ACHN (cell line): ENCODE measurements around the gene EVX2.

ENCODE experiments used
- DNase-seq: peaks from one replicate; pipeline ENCODE4 v3.0.0-alpha.2; 2015
- in situ Hi-C: cut with HindIII; loops from 2 replicates; pipeline ENCODE4 v1.10.0; 2017; ENCODE audit warnings: low sequenced_read_pairs, low pct_ligation_motif_present, low pct_unique_long_range_greater_than_20kb

Gene EVX2

GRCh38 chr2:176083796-176084261 lies at the start of gene EVX2:
TSS of gene EVX2 (minus strand) at chr2:176083962. CDS start at chr2:176083776, 186 bp downstream.
- DNase-seq = no peak
- in situ Hi-C loops = no loop called here

GRCh38 chr2:176133389-176133788 lies 49.6 kb upstream of the EVX2 start:
- in situ Hi-C loops = loop anchor here (25.0 kb wide), 2 partner anchors 304 to 529 kb away; no protein-coding TSS in a partner anchor
- no peak for DNase-seq

GRCh38 chr2:176132205-176133171 lies 48.7 kb upstream of the EVX2 start:
- peak; percentile 51 for DNase-seq
- in situ Hi-C loops = loop anchor here (25.0 kb wide), 2 partner anchors 305 to 530 kb away; no protein-coding TSS in a partner anchor

GRCh38 chr2:176131848-176132158 lies 48.0 kb upstream of the EVX2 start:
- in situ Hi-C loops = loop anchor here (25.0 kb wide), 2 partner anchors 305 to 530 kb away; no protein-coding TSS in a partner anchor
- no peak for DNase-seq

- no peak for DNase-seq
- in situ Hi-C loops = loop anchor here (25.0 kb wide), 2 partner anchors 306 to 531 kb away; no protein-coding TSS in a partner anchor
Measured at GRCh38 chr2:176130957-176131847, 47.4 kb upstream of the EVX2 start.

- peak; percentile 73 for DNase-seq
- in situ Hi-C loops = loop anchor here (25.0 kb wide), 2 partner anchors 307 to 532 kb away; no protein-coding TSS in a partner anchor
Measured at GRCh38 chr2:176130147-176130956, 46.6 kb upstream of the EVX2 start.

DNA sequence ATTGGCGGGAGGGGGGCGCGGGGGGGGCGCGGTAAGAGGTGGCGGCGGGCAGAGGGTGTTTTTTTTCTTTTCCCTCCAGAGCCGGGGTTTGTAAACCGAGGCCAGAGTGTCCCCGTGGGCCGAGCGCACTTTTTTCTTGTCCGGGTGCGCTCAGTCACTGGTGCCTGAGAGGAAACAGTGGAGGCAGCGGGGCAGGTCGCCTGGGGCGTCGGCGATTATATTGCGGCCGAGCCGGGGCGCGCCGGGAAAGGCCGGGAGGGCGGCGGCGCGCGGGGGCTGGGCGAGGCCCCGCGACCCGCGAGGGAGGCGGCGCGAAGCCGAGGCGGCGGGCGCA lies 46.0 kb upstream of the EVX2 start:
- in situ Hi-C loops = loop anchor here (25.0 kb wide), 2 partner anchors 308 to 533 kb away; no protein-coding TSS in a partner anchor
- DNase-seq = no peak

GRCh38 chr2:176128982-176129796 lies 45.4 kb upstream of the EVX2 start, which contains the start of gene HOXD8:
TSS of gene HOXD8 (plus strand) at chr2:176129705. CDS start at chr2:176130367, 662 bp downstream.
- in situ Hi-C loops = loop anchor here (25.0 kb wide), 2 partner anchors 308 to 533 kb away; no protein-coding TSS in a partner anchor
- peak; percentile 89 for DNase-seq

- no peak for DNase-seq
- in situ Hi-C loops = loop anchor here (25.0 kb wide), 2 partner anchors 309 to 534 kb away; no protein-coding TSS in a partner anchor
Measured at GRCh38 chr2:176128172-176128981, 44.6 kb upstream of the EVX2 start.

DNA sequence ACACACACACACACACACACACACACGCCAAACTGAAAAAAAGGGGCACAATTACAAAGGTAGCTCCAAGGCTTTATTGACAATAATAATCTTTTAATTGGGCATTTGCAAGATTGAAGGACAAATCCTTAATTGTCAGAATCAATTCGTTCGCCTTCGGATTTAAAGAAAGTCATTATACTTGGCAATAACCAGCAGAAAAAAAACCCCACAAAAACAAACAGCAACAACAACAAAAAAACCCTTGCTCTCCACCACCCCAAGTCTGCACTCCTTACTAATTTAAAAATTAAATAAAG lies 44.0 kb upstream of the EVX2 start:
- DNase-seq = no peak
- in situ Hi-C loops = loop anchor here (25.0 kb wide), 2 partner anchors 310 to 535 kb away; no protein-coding TSS in a partner anchor

- in situ Hi-C loops = loop anchor here (25.0 kb wide), 2 partner anchors 310 to 535 kb away; no protein-coding TSS in a partner anchor
- DNase-seq = peak; percentile 67
Measured at GRCh38 chr2:176126929-176127773, 43.4 kb upstream of the EVX2 start.

DNA sequence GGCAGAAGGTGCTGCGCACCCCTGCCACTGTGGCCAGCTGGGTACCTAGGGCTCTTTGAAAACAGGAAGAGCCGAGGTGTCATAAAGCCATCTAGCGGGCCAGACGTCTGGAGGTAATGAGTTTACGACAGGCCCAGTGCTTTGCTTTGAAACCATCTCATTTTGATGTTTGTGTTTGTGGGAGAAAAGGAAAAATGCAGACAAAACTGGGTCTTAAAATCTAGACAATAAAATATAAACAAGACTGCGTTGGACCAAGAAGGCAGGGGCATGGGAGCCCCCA lies 42.0 kb upstream of the EVX2 start:
- DNase-seq = no peak
- in situ Hi-C loops = loop anchor here (25.0 kb wide), 2 partner anchors 312 to 537 kb away; no protein-coding TSS in a partner anchor

DNA sequence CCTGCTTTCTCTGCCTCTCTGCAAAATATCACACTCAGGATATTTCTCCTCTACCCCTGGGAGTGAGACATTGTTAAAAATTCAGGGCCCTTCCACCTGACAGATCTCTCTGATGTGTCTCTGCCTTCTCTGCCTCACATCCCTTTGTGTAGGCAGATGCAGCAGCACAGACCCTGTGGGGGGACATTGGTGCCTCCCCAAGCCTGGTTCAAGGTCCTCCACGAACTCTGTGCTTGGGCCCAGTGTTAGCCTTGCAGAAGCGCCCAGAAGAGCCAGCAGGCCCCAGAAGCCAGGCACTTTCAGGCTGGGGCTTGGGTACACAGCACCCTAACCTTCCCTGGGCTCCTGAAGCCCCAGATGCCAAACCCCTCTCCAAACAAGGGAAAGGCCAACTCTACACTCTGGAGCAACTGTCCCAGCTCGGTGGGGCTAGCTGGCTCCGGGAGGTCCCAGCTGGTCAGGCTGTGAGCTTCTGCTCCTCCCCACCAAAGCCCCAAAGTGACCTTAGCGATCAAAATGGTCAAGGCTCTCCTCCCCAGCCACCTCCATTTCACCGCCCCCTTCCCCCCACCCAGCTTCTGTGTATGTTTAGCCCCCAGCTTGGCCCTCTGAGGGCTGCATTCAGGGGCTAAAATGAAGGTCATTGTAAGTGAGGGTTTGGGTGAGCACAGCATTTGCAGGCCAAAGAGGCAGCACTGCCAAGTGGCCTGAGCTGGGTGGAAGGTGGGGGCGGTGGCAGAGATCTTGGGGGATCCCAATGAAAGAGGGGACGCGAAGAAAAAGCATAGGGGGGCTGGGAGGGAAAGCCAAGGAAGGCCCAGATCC lies 41.4 kb upstream of the EVX2 start:
- in situ Hi-C loops = loop anchor here (25.0 kb wide), 2 partner anchors 312 to 537 kb away; no protein-coding TSS in a partner anchor
- DNase-seq = no peak

DNA sequence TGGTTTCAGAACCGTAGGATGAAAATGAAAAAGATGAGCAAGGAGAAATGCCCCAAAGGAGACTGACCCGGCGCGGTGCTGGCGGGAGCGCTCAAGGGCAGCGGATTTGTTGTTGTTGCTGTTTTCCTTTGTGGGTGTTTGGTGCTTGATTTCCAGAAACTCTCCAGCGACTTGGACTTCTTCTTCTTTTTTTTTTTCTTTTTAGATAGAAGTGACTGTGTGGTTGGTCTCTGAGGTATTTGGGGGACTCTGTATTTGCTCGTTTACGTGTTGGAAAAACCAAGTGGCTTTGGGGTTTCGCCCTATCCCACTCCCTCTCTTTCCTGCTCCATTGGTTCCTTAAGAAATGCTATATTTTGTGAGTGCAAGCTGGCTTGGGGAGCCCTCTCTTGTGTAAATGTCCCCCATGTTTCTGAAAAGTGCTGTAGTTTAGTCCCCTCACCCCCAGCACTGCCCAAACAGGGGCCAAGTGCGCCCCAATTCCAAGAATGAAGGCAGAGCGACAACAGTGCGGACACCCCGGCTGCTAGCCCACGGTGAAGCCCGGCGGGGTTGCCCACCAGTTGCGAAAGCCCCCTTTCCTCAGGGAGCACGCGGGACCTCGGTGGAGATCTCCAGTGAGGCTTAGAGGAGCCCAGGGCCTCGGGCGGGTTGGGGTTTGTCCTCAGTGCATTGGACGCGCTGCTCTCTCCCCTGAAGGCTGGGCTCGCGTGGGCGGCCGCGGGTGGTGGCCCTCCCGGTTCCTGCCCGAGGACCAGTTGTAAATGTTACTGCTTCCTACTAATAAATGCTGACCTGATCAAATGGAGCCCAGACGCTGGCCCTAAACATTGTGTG lies 40.6 kb upstream of the EVX2 start:
- no peak for DNase-seq
- in situ Hi-C loops = no loop called here
